AG04450 (cell line): ENCODE measurements around the gene FRMD4B. TPM values are rescaled to one million over a fixed set of nuclear protein-coding genes. Genes with fewer than 3 reads are reported as not detected.

Experiments
- CTCF ChIA-PET: fragments of 300-600, 350-600 bp; formaldehyde crosslinking; extraction: SDS; loops from one replicate; lab custom pipeline; 2022; ENCODE audit warnings: antibody characterized with exemption, inconsistent platforms; lab: Charles Lee
- POLR2A ChIA-PET: fragments of 350-600 bp; formaldehyde crosslinking; extraction: SDS; loops from one replicate; lab custom pipeline; 2021; ENCODE audit warnings: antibody characterized with exemption, inconsistent platforms; lab: Yijun Ruan, JAX
- DNase-seq: peaks from one replicate; pipeline ENCODE4 v3.0.0-alpha.2; 2011; ENCODE audit warnings: low read depth, low spot score
- H3K27ac ChIP-seq: one replicate; pipeline ENCODE4 v1.5.1; 2012; ENCODE audit warnings: low read depth, low read length, control low read depth
- H3K27me3 ChIP-seq: one replicate; pipeline ENCODE4 v1.6.0; 2012; ENCODE audit warnings: low read length; ENCODE audit not compliant: control insufficient read depth, insufficient read depth
- H3K4me3 ChIP-seq: 2 replicates; pipeline ENCODE4 v1.5.1; 2011; ENCODE audit warnings: mild to moderate bottlenecking, low read depth, low read length, control low read depth
- H3K9me3 ChIP-seq: 2 replicates; pipeline ENCODE4 v1.5.1; 2012; ENCODE audit warnings: low read length; ENCODE audit not compliant: control insufficient read depth, insufficient read depth
- CTCF ChIP-seq: IDR thresholded peaks from 2 replicates; pipeline ENCODE4 v1.5.1; 2011; ENCODE audit warnings: low read depth, low read length, control low read depth, inconsistent platforms
- polyA plus RNA-seq: library from polyadenylated mRNA; depleted of rRNA; stranded (reverse); fragments of >200 nt; gene quantifications from 2 replicates; pipeline ENCODE4 v1.2.3, GENCODE V29; 2011

FRMD4B gene
- polyA plus RNA-seq, 1 experiment, result 0.09 TPM

- DNase-seq, result no peak
- POLR2A ChIA-PET, result no interaction called here
- no peak overlapping the region for H3K4me3 ChIP-seq
- H3K9me3 ChIP-seq, result no peaks in the 10 kb centered on the region
- TF ChIP-seq CTCF, result no peak
- H3K27ac ChIP-seq, result no peak overlapping the region
- CTCF ChIA-PET, result interaction anchor here (0.9 kb wide), 1 partner anchor 33 kb away, joined by 4 read pairs; no protein-coding TSS in a partner anchor
- no peaks in the 10 kb centered on the region for H3K27me3 ChIP-seq
Measured at GRCh38 chr3:69338911-69339310, 47.0 kb downstream of the FRMD4B start.

DNA sequence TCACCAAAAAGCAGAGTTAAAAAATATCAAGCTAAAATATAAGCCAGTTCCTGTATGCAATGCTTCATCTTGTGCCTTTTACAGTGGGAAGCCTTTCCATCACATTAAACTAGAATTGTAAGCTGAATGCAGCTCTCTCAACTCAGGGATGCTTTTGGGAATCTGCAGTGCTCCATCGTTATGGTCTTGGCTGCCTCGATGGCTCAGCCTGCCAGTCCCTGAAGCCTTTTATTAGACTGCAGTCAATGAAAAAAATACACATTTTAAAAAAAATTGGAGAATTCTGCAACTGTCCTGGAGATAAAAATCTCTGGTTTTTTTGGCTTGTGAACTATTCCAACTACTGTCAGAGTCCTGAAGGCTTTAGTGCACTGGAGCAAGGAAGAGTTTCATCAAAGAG lies 53.0 kb downstream of the FRMD4B start:
- POLR2A ChIA-PET, result no interaction called here
- no peak overlapping the region for H3K27ac ChIP-seq
- CTCF ChIA-PET, result no interaction called here

GRCh38 chr3:69330891-69331400 lies 54.9 kb downstream of the FRMD4B start:
- no peak for TF ChIP-seq CTCF
- Histone ChIP-seq H3K27me3 (peaks cover 3% of the 10 kb centered on the region), H3K4me3 (no peak overlapping the region), H3K9me3 (no peaks in the 10 kb centered on the region), H3K27ac (no peak overlapping the region)
- CTCF ChIA-PET, result interaction anchor here (3.1 kb wide), 1 partner anchor 25 kb away, joined by 26 read pairs; no protein-coding TSS in a partner anchor
- POLR2A ChIA-PET, result no interaction called here
- DNase-seq, result no peak

More for the DNA sequence above, 53.0 kb downstream of the FRMD4B start:
- Histone ChIP-seq H3K9me3 (no peaks in the 10 kb centered on the region), H3K4me3 (no peak overlapping the region), H3K27me3 (no peaks in the 10 kb centered on the region)
- no peak for DNase-seq
- TF ChIP-seq CTCF, result no peak

GRCh38 chr3:69329892-69330291 lies 56.0 kb downstream of the FRMD4B start:
- Histone ChIP-seq H3K27ac (no peak overlapping the region), H3K4me3 (no peak overlapping the region), H3K9me3 (no peaks in the 10 kb centered on the region), H3K27me3 (peaks cover 3% of the 10 kb centered on the region)
- DNase-seq, result no peak
- TF ChIP-seq CTCF, result no peak
- ChIA-PET CTCF (interaction anchor here (1.1 to 3.1 kb wide), 2 partner anchors 24 to 209 kb away, joined by 3 to 26 read pairs; no protein-coding TSS in a partner anchor), POLR2A (no interaction called here)

GRCh38 chr3:69328963-69329302 lies 57.0 kb downstream of the FRMD4B start:
- TF ChIP-seq CTCF, result no peak
- H3K27me3 ChIP-seq, result peaks cover 3% of the 10 kb centered on the region
- ChIA-PET POLR2A (no interaction called here), CTCF (interaction anchor here (1.1 to 3.1 kb wide), 2 partner anchors 23 to 208 kb away, joined by 3 to 26 read pairs; no protein-coding TSS in a partner anchor)
- H3K4me3 ChIP-seq, result no peak overlapping the region
- no peaks in the 10 kb centered on the region for H3K9me3 ChIP-seq
- H3K27ac ChIP-seq, result no peak overlapping the region
- DNase-seq, result no peak
